Tibial nerve (tissue), 4 donors: ENCODE measurements around the gene THSD4. TPM values are rescaled to one million over a fixed set of nuclear protein-coding genes. Genes with fewer than 3 reads are reported as not detected.

Source experiments
- DNase-seq, 2 donors: peaks; one replicate each; pipeline ENCODE4 v3.0.0-alpha.2; 2019; ENCODE audit warnings: low spot score in 2 of 2
- H3K27ac ChIP-seq, 4 donors: fragments of 200-600 bp; sonication (generic) in 3 of 4; one replicate each; pipeline ENCODE4 v1.5.1; 2017 to 2019; ENCODE audit warnings: mild to moderate bottlenecking in 1 of 4
- H3K27me3 ChIP-seq, 2 donors: fragments of 200-600 bp; sonication (generic) in 1 of 2; one replicate each; pipeline versions ENCODE4 v1.5.1 to v1.6.0; 2017 to 2019
- H3K36me3 ChIP-seq, 3 donors: fragments of 200-600 bp; sonication (generic); one replicate each; pipeline ENCODE4 v1.5.1; 2018 to 2019
- H3K4me1 ChIP-seq, 4 donors: fragments of 200-600 bp; sonication (generic) in 3 of 4; one replicate each; pipeline ENCODE4 v1.5.1; 2017 to 2019
- H3K4me3 ChIP-seq, 4 donors: fragments of 200-600 bp; sonication (generic) in 3 of 4; one replicate each; pipeline ENCODE4 v1.5.1; 2017 to 2019; ENCODE audit warnings: mild to moderate bottlenecking in 1 of 4, moderate library complexity in 1 of 4
- H3K9me3 ChIP-seq, 4 donors: fragments of 200-600 bp; sonication (generic) in 3 of 4; one replicate each; pipeline ENCODE4 v1.5.1; 2017 to 2019
- CTCF ChIP-seq, 5 experiments: fragments of 200-600 bp in 3 of 5; fragments of 450-650 bp in 2 of 5; sonication (generic) in 3 of 5; IDR thresholded peaks; one replicate each; pipeline ENCODE4 v1.5.1; 2016 to 2019; ENCODE audit warnings: antibody characterized with exemption in 5 of 5, mild to moderate bottlenecking in 3 of 5, moderate library complexity in 2 of 5
- EP300 ChIP-seq, 2 donors: sonication (generic); formaldehyde crosslinking; IDR thresholded peaks; one replicate each; pipeline ENCODE4 v1.6.1; 2017; ENCODE audit warnings: antibody characterized with exemption in 2 of 2, mild to moderate bottlenecking in 1 of 2
- POLR2A ChIP-seq, 2 donors: fragments of 450-650 bp; IDR thresholded peaks; one replicate each; pipeline ENCODE4 v1.6.1; 2017; ENCODE audit warnings: antibody characterized with exemption in 2 of 2, mild to moderate bottlenecking in 2 of 2, moderate library complexity in 2 of 2
- WGBS, 2 donors: methylation state at CpG; one replicate each; pipeline ENCODE4 v1.1.5; 2018; 5-methylcytosine and 5-hydroxymethylcytosine counted together
- total RNA-seq, 4 donors: library from RNA; depleted of rRNA; stranded (reverse); fragments of >200 nt; gene quantifications; one replicate each; pipeline ENCODE4 v1.1.0, GENCODE V29; 2016

The THSD4 gene
- total RNA-seq, 4 donors from 2014 or later = 9.6 to 25.1 (median 21.2) TPM

- H3K27me3 ChIP-seq = no peaks in the 10 kb centered on the region
- DNase-seq = no peak
- WGBS, 2 donors = 49 to 58% methylated on average over 5 of the region's 5 CpGs
- no peaks in the 10 kb centered on the region for H3K36me3 ChIP-seq
- no peak for TF ChIP-seq CTCF (IDR thresholded peaks at IDR 0.05)
- peak in 1 of 2 donors; percentile 48 for TF ChIP-seq EP300 (IDR thresholded peaks at IDR 0.05)
- TF ChIP-seq POLR2A (IDR thresholded peaks at IDR 0.05) = no peak
- H3K4me3 ChIP-seq = no peak overlapping the region
- H3K4me1 ChIP-seq = peaks cover 0 to 72% (median 6%) of the 10 kb centered on the region in 4 donors
- H3K27ac ChIP-seq = peak overlapping the region in 2 of 4 donors; percentile 69 to 71
- H3K9me3 ChIP-seq = no peaks in the 10 kb centered on the region
These were observed 592.2 kb downstream of the THSD4 start for GRCh38 chr15:71707230-71708050.

GRCh38 chr15:71708051-71708429, 592.8 kb downstream of the THSD4 start:
- no peak for DNase-seq
- Histone ChIP-seq H3K4me1 (peaks cover 0 to 78% (median 8%) of the 10 kb centered on the region in 4 donors), H3K27ac (peak overlapping the region in 2 of 4 donors; percentile 47 to 71), H3K4me3 (no peak overlapping the region), H3K27me3 (no peaks in the 10 kb centered on the region), H3K9me3 (no peaks in the 10 kb centered on the region), H3K36me3 (no peaks in the 10 kb centered on the region)
- no peak for TF ChIP-seq EP300 (IDR thresholded peaks at IDR 0.05)
- TF ChIP-seq POLR2A (IDR thresholded peaks at IDR 0.05) = no peak
- no peak for TF ChIP-seq CTCF (IDR thresholded peaks at IDR 0.05)
- WGBS, 2 donors = 38 to 42% methylated on average over 4 of the region's 4 CpGs

- 38 to 41% methylated on average over 11 of the region's 11 CpGs for WGBS, 2 donors
- no peaks in the 10 kb centered on the region for H3K36me3 ChIP-seq
- DNase-seq = no peak
- H3K4me1 ChIP-seq = peaks cover 0 to 82% (median 8%) of the 10 kb centered on the region in 4 donors
- H3K27me3 ChIP-seq = no peaks in the 10 kb centered on the region
- no peak overlapping the region for H3K4me3 ChIP-seq
- H3K9me3 ChIP-seq = no peaks in the 10 kb centered on the region
- H3K27ac ChIP-seq = peak overlapping the region in 2 of 4 donors; percentile 70 to 71
- peak in 1 of 2 donors; percentile 10 for TF ChIP-seq EP300 (IDR thresholded peaks at IDR 0.05)
- TF ChIP-seq POLR2A (IDR thresholded peaks at IDR 0.05) = no peak
These were observed 593.5 kb downstream of the THSD4 start for GRCh38 chr15:71708741-71709140.

GRCh38 chr15:71709808-71710418, 594.6 kb downstream of the THSD4 start:
- no peaks in the 10 kb centered on the region for H3K27me3 ChIP-seq
- no peaks in the 10 kb centered on the region for H3K36me3 ChIP-seq
- DNase-seq = no peak
- peaks cover 0 to 82% (median 8%) of the 10 kb centered on the region in 4 donors for H3K4me1 ChIP-seq
- no peaks in the 10 kb centered on the region for H3K9me3 ChIP-seq
- 66 to 70% methylated on average over 3 of the region's 3 CpGs for WGBS, 2 donors
- no peak overlapping the region for H3K4me3 ChIP-seq
- H3K27ac ChIP-seq = peak overlapping the region in 2 of 4 donors; percentile 71 to 73
- TF ChIP-seq EP300 (IDR thresholded peaks at IDR 0.05) (peak in 1 of 2 donors; percentile 69), POLR2A (IDR thresholded peaks at IDR 0.05) (no peak)

- DNase-seq = no peak
- Histone ChIP-seq H3K27me3 (no peaks in the 10 kb centered on the region), H3K36me3 (no peaks in the 10 kb centered on the region), H3K4me1 (peaks cover 0 to 60% (median 5%) of the 10 kb centered on the region in 4 donors), H3K9me3 (no peaks in the 10 kb centered on the region), H3K4me3 (no peak overlapping the region), H3K27ac (peak overlapping the region in 1 of 4 donors; percentile 60)
- TF ChIP-seq EP300 (IDR thresholded peaks at IDR 0.05) (no peak), CTCF (IDR thresholded peaks at IDR 0.05) (no peak), POLR2A (IDR thresholded peaks at IDR 0.05) (no peak)
These were observed 596.9 kb downstream of the THSD4 start for GRCh38 chr15:71712182-71712581.
